H1 (cell line): ENCODE data around the gene CCBE1.

Experiments
- BACH1 ChIP-seq: IDR thresholded peaks from 2 replicates; pipeline ENCODE4 v1.6.1; 2012; ENCODE audit warnings: low read length, improper control_type of control experiment
- SUZ12 ChIP-seq: fragments of 200-600 bp; sonication (generic); IDR thresholded peaks from 2 replicates; pipeline ENCODE4 v1.6.1; 2012; ENCODE audit warnings: mild to moderate bottlenecking, inconsistent platforms, low read length, moderate library complexity, mixed read lengths
- USF2 ChIP-seq: IDR thresholded peaks from 2 replicates; pipeline ENCODE4 v1.6.1; 2011; ENCODE audit warnings: low read length, improper control_type of control experiment
- TF ChIP-seq, protein P1 (sequence below), 3 experiments: IDR thresholded peaks; 1 replicate in 2 of 3; 2 replicates in 1 of 3; pipeline versions ENCODE4 v1.5.1 to v1.6.1; 2011; ENCODE audit warnings: low read length in 3 of 3, mild to moderate bottlenecking in 3 of 3, inconsistent platforms in 2 of 3, low read depth in 1 of 3, moderate library complexity in 1 of 3; ENCODE audit not compliant: insufficient read depth in 1 of 3; ENCODE audit errors: control extremely low read depth in 1 of 3

DNA sequence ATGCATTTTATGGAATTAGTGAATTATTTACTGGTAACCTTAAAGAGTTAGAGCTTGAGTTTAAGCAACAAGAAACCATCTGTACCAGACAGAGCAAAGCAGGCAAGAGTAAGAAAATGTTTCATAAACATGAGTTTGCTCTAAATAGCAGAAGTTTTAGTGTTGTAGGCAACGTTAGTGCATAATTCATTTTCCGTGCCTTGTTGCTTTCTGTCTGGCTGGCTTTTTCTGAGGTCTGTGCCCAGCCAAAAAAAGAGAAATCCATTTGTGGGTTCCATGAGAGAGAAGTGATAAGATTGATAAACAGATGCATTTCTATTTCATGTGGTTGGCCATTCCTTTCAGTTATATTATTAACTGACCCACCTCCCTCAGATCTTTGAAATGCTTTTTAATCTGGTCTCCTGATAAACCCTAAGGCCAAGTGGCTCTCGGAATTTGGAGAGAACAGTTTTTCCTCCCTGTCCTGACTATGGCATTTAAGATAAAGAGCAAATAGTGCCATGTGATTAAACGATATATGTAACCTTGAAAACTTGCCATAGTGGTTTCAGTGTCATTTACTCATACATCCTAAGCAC is 198.6 kb downstream of the CCBE1 start:
- TF ChIP-seq, protein P1, sequence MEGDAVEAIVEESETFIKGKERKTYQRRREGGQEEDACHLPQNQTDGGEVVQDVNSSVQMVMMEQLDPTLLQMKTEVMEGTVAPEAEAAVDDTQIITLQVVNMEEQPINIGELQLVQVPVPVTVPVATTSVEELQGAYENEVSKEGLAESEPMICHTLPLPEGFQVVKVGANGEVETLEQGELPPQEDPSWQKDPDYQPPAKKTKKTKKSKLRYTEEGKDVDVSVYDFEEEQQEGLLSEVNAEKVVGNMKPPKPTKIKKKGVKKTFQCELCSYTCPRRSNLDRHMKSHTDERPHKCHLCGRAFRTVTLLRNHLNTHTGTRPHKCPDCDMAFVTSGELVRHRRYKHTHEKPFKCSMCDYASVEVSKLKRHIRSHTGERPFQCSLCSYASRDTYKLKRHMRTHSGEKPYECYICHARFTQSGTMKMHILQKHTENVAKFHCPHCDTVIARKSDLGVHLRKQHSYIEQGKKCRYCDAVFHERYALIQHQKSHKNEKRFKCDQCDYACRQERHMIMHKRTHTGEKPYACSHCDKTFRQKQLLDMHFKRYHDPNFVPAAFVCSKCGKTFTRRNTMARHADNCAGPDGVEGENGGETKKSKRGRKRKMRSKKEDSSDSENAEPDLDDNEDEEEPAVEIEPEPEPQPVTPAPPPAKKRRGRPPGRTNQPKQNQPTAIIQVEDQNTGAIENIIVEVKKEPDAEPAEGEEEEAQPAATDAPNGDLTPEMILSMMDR (IDR thresholded peaks at IDR 0.05; ENCODE audit: control extremely low read depth in 1 of 3, insufficient read depth in 1 of 3, low read depth in 1 of 3, low read length in 3 of 3): no peak
- TF ChIP-seq SUZ12: no peak
- TF ChIP-seq USF2: no peak
- TF ChIP-seq BACH1: no peak
